HG03060 (cell line): ENCODE measurements around the gene NCOA7.
"Not testable (repeated sequence)": the region's sequence is repeated elsewhere in the genome, so short reads cannot be mapped to it uniquely, and the experiment has no call there.

Experiments used
- ATAC-seq: cut with Tn5 transposase; IDR thresholded peaks from one replicate; pipeline ENCODE4 v1.9.1; 2021; ENCODE audit warnings: low read depth, moderate number of reproducible peaks; ENCODE audit not compliant: unreplicated experiment

NCOA7 gene

DNA sequence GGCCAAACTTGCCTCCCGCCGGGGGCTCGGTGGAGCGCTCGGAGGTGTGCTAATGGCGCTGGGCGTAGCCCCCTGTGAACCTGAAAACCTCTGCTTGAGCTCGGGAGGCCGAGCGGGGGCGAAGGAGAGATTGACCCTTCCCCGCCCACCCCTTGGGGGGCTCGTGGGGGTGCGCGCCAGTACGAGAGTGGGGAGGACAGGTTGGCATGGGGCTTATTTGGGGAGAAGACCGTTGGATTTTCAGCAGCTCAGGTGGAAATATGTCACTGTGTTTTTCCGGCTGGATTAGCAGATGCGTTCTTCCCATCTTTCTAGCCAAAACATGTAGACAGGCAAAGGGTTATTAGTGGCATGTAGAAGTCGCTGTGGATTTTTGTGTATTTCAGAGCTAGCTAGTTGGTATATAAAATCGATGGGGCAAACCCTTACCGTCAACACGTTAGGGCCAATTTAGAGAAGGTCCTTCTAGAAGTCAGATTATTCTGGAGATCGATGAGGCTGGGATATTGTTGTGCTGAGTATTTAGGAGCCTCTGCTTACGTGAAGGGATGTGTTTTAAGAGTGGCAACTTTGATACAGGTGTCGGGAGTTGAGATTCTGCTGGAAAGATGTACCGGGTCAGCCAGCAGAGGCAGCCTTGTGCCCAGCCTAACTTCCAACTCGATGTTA lies 525 bp downstream of the NCOA7 start:
- no peak for ATAC-seq

DNA sequence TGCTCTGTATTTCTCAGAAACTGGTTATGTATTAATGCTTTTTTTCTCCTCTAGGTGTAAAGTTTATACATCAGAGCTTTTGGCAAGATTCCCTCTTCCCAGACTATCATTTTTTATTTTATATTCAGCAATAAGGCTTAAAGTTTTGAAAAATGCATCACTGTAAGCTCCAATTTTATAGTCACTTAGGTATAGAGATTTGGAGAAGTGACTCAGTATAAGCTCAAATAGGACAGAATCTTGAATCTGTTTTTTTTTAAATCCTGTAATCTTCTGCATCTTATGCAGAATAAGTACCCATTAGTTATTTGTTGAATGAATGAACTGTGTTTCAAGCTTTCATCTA lies 1.0 kb downstream of the NCOA7 start:
- ATAC-seq = no peak

DNA sequence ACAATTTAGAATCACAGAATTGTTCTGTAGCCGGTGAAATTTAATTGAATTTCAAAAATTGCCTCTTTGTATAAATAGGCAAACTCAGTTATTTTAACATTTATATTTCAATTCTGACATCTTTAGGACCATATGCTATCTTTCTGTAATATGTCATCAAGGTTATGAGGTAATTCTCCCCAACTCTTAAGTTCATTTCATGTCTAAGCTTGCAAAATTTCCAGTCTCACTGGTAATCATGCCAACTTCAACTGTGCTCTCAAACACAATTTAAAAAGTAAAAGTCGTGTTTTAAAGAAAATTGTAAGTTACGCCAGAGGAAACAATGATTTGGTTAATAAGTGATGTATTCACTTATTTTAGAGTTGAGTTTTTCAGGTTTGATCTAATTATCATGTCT lies 1.4 kb downstream of the NCOA7 start:
- no peak for ATAC-seq

- ATAC-seq = no peak
These were observed 1.9 kb downstream of the NCOA7 start for GRCh38 chr6:125792680-125793079.

GRCh38 chr6:125793280-125793679 lies 2.5 kb downstream of the NCOA7 start:
- ATAC-seq = no peak

- peak; percentile 15 for ATAC-seq
These were observed 3.1 kb downstream of the NCOA7 start for GRCh38 chr6:125793863-125794262.

- ATAC-seq = no peak
These were observed 3.8 kb downstream of the NCOA7 start for GRCh38 chr6:125794342-125795137.

DNA sequence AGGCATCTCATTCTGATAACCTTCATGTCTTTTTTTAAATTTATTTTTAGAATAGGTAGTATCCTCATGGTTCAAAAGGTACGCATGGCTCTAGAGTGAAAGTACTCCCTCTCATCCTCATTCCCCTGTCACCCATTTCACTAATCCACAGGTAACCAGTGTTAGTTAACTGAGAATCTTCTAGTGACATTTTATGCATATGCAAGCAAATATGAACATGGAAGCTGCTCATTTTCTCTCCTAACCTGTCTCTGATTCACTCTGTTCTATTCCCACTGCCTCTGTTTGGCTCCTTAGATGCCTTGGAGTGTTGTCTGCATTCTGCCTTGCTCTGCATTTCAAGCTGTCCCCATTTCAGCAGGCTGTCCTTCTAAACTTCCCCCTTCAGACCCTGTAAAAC lies 4.5 kb downstream of the NCOA7 start:
- ATAC-seq = no peak

DNA sequence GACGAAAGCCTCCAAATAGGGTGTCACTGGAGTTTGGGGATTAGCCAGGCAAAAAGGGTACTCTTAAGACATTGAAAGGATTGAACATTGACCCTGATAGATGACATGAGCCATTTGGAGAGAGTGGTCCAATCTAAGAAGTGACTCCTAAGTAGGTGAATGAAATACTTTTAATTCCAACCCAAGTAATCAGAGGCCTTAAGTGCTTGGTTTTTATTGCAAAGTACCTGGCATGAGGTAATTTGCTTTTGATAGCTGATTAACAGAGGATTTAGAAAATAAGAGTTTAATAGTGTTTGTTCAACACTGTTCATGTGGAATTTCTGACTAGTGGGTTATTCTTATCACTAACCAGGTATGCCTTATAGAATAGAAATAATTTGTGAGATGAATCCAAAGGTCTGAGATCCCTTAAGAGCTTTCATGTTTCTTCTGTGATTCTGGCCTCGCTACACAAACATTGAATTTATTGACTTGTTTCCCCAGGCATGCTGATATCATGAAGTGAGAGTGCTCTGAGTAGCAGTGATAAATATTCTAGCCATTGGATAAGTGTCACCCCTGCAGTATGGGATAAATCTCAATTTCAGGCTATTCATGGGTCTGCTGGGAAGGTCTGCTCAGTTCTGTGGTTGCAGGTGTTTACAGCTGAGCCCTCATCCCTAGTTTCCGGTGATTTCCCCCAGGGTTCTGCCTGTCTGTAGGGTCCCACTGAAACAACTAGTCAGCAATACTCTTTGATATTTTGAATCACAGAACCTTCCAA lies 6.5 kb downstream of the NCOA7 start:
- ATAC-seq = no peak

- ATAC-seq = no peak
These were observed 7.2 kb downstream of the NCOA7 start for GRCh38 chr6:125797886-125798444.

GRCh38 chr6:125798734-125799508 lies 8.2 kb downstream of the NCOA7 start:
- ATAC-seq = peak; percentile 84

- no peak for ATAC-seq
These were observed 11.6 kb downstream of the NCOA7 start for GRCh38 chr6:125802383-125802782.

GRCh38 chr6:125802943-125803377 lies 12.2 kb downstream of the NCOA7 start:
- no peak for ATAC-seq

DNA sequence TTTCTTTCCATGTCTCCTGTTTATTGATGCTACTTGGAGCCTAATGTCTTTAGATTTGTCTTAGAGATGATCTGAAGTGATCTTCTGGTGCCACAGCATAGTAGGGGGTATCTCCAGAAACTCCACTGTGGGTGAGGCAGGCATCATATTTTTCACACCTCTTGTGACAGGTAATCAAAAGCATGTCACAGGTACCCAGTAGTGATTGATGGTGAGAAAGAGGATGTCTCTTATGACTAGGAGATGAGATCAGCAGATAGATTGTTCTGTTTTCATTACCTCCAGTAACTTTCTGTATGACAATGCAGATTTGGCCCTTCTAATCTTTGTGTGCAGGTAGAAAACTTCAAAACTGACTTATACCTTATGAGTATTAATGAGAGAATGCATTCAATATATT lies 13.5 kb downstream of the NCOA7 start:
- ATAC-seq = peak; percentile 46

- ATAC-seq = not testable (repeated sequence)
These were observed 14.2 kb downstream of the NCOA7 start for GRCh38 chr6:125804866-125805425.

- ATAC-seq = no peak
These were observed 16.1 kb downstream of the NCOA7 start for GRCh38 chr6:125806813-125807212.

DNA sequence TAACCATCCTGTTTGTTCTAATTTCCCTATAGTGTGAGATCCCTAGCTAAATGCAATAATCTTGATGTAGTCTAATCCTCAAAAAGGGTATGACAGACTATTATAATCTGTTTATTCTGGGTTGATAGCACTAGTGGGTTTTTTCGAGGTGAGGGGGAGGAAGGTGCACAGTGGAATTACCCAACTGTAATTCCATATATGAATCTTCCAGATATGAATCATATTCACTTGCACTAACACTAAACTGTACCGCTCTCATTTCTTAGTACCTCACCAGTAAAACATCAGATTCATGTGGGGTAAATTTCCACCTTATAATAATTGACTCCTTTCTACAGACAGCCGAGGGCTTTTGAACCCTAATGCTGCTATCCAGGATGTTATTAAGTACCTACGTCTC lies 16.5 kb downstream of the NCOA7 start:
- ATAC-seq = no peak

DNA sequence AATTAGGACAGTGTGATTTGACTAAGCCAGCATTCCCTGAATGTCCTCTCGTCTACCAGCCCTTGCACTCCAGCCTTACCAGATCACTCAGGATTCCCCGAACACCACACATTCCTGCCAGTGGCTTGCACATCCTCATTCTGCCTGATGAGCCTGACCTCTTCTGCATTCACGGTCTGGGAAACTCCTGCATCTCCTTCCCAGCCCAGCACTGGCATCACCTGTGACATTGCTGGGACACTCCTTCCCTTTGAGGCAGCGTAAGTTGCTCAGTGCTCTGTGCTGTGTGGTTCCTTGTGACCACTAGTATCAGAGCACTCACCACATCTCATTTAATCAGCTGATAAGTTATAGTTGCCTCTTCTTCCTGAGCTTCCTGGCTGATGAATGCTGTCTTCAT lies 17.3 kb downstream of the NCOA7 start:
- ATAC-seq = no peak

DNA sequence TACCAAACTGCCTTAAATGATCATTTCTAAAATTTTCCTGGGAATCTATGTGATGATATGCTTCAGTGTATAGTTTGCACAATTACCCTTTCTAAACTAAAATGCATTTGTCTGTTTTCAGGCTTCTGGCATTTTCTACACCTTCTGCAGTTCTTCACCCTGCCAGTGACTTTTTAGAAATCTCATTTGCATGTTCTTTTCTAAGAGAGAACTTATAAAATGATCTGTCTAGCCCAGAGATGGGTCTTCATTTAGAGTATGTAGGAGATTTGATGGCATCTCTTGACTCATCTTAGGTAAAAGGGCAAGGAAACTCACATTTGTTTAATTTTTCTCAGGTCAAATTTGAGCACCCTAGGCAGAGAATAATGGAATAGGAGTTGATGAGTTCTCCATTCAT lies 17.8 kb downstream of the NCOA7 start:
- no peak for ATAC-seq

DNA sequence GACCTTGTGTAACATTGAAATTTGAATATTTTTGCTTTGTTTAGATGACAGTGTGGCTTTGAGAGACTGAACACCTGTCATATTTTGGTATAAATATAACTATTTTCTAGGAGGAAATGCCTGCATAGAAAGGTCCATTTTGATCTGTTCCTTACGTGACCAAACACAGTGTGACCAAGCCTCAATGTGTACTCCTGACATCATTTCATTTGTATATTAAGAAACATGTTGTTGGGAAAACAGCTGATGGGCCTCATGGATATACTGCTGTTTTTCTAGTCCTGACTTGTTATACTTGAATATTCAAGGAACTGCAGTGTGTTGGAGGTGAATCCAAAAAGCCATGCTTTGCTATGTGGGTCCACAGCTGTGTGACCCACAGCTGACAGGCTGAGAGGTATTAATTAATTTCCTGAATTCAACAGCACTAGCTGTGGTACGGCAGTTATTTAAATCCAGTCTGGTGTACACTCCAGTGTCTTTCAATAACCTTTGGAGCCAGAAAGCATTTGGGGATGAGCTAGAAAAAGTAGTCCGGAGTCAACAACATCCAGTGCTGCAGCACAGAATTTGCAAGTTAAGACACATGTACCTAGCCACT lies 18.9 kb downstream of the NCOA7 start:
- no peak for ATAC-seq
